HuH-7 (cell line): Measurements from ENCODE around the gene N4BP2L2.
"Not testable (repeated sequence)": the region's sequence is repeated elsewhere in the genome, so short reads cannot be mapped to it uniquely, and the experiment has no call there.

Source experiments
- DNase-seq: peaks from one replicate; pipeline ENCODE4 v3.0.0; 2011; ENCODE audit warnings: low spot score

N4BP2L2 gene

GRCh38 chr13:32538621-32539246 lies at the start of gene N4BP2L2:
Gene N4BP2L2, minus strand, starts transcription at chr13:32538795. Its CDS starts 1,768 bp downstream, at chr13:32537027.
- peak; percentile 56 for DNase-seq

- no peak for DNase-seq
These were observed 49.2 kb upstream of the N4BP2L2 start for GRCh38 chr13:32587811-32588170.

- peak; percentile 32 for DNase-seq
These were observed 48.6 kb upstream of the N4BP2L2 start for GRCh38 chr13:32587011-32587810.

GRCh38 chr13:32586080-32586900 lies 47.7 kb upstream of the N4BP2L2 start, which contains the start of gene PDS5B:
Gene PDS5B, plus strand, starts transcription at chr13:32586452. Its CDS starts 62,321 bp downstream, at chr13:32648773.
- DNase-seq, result peak; percentile 83

GRCh38 chr13:32585550-32586079 lies 47.0 kb upstream of the N4BP2L2 start:
- DNase-seq, result no peak

- DNase-seq, result no peak
These were observed 44.4 kb upstream of the N4BP2L2 start for GRCh38 chr13:32582991-32583390.

- no peak for DNase-seq
These were observed 43.7 kb upstream of the N4BP2L2 start for GRCh38 chr13:32582281-32582680.

GRCh38 chr13:32581177-32581786 lies 42.7 kb upstream of the N4BP2L2 start:
- DNase-seq, result no peak

- DNase-seq, result no peak
These were observed 38.4 kb upstream of the N4BP2L2 start for GRCh38 chr13:32577032-32577431.

- DNase-seq, result not testable (repeated sequence)
These were observed 37.1 kb upstream of the N4BP2L2 start for GRCh38 chr13:32575687-32576086.

- DNase-seq, result not testable (repeated sequence)
These were observed 22.2 kb upstream of the N4BP2L2 start for GRCh38 chr13:32560842-32561241.

- DNase-seq, result no peak
These were observed 17.0 kb upstream of the N4BP2L2 start for GRCh38 chr13:32555613-32556012.

- no peak for DNase-seq
These were observed 15.1 kb upstream of the N4BP2L2 start for GRCh38 chr13:32553720-32554119.

- no peak for DNase-seq
These were observed 11.2 kb upstream of the N4BP2L2 start for GRCh38 chr13:32549788-32550187.

- DNase-seq, result no peak
These were observed 10.2 kb upstream of the N4BP2L2 start for GRCh38 chr13:32548837-32549236.

- DNase-seq, result no peak
These were observed 6.5 kb upstream of the N4BP2L2 start for GRCh38 chr13:32545083-32545482.

- no peak for DNase-seq
These were observed 3.6 kb upstream of the N4BP2L2 start for GRCh38 chr13:32542221-32542620.

- no peak for DNase-seq
These were observed 413 bp downstream of the N4BP2L2 start for GRCh38 chr13:32538143-32538620.

GRCh38 chr13:32537580-32538142 lies 934 bp downstream of the N4BP2L2 start:
- no peak for DNase-seq

- no peak for DNase-seq
These were observed 2.8 kb downstream of the N4BP2L2 start for GRCh38 chr13:32535748-32536147.

- DNase-seq, result no peak
These were observed 3.5 kb downstream of the N4BP2L2 start for GRCh38 chr13:32535115-32535514.
